IMR-90 (cell line): ENCODE results near the gene NTSR1. TPM values are rescaled to one million over a fixed set of nuclear protein-coding genes. Genes with fewer than 3 reads are reported as not detected.

Experiments
- ATAC-seq: fragments of 200-7000 bp; cut with Tn5 transposase; 2 replicates; pipeline ENCODE4 v1.9.1; 2020; ENCODE audit warnings: low read depth, mild to moderate bottlenecking, moderate library complexity
- BruUV-seq: library from RNA; stranded (reverse); fragments of 400-500 nt; replicated peaks from 2 replicates; lab custom pipeline; 2021; lab: Mats Ljungman, UMichigan
- CTCF ChIA-PET: fragments of 300-600 bp; formaldehyde crosslinking; extraction: SDS; loops from one replicate; lab custom pipeline; 2021; ENCODE audit warnings: antibody characterized with exemption; lab: Yijun Ruan, JAX
- POLR2A ChIA-PET: fragments of 300-600 bp; sonication (Branson Sonifier 250); formaldehyde crosslinking; loops from one replicate; lab custom pipeline; 2022; ENCODE audit warnings: antibody characterized with exemption; ENCODE audit not compliant: unreplicated experiment; lab: Charles Lee
- DNase-seq: peaks from one replicate; pipeline ENCODE4 v3.0.0; 2013
- H2AFZ ChIP-seq: replicated peaks from 2 replicates; pipeline ENCODE3; 2013; ENCODE audit warnings: low read length, mild to moderate bottlenecking; ENCODE audit not compliant: poor library complexity
- H2AK5ac ChIP-seq: 2 replicates; pipeline ENCODE4 v1.6.1; 2013; ENCODE audit warnings: low read depth, low read length, inconsistent platforms
- H2AK9ac ChIP-seq: replicated peaks from 2 replicates; pipeline ENCODE3; 2013; ENCODE audit warnings: mild to moderate bottlenecking, low read depth, low read length, moderate library complexity; ENCODE audit not compliant: poor library complexity
- H2BK120ac ChIP-seq: 2 replicates; pipeline ENCODE4 v1.6.1; 2013; ENCODE audit warnings: low read depth, low read length, inconsistent platforms
- H2BK15ac ChIP-seq: 3 replicates; pipeline ENCODE4 v1.6.1; 2013; ENCODE audit warnings: low read depth, low read length, inconsistent platforms
- H2BK20ac ChIP-seq: 2 replicates; pipeline ENCODE4 v1.6.1; 2013; ENCODE audit warnings: low read depth, mild to moderate bottlenecking, inconsistent platforms, low read length, moderate library complexity
- H2BK5ac ChIP-seq: 2 replicates; pipeline ENCODE4 v1.6.1; 2013; ENCODE audit warnings: mild to moderate bottlenecking, low read depth, low read length, inconsistent platforms; ENCODE audit not compliant: poor library complexity, severe bottlenecking
- H3K14ac ChIP-seq: replicated peaks from 2 replicates; pipeline ENCODE4 v1.6.1; 2013; ENCODE audit warnings: low read depth, low read length, inconsistent platforms
- H3K18ac ChIP-seq: 2 replicates; pipeline ENCODE4 v1.6.1; 2013; ENCODE audit warnings: low read depth, low read length, control low read depth
- H3K23ac ChIP-seq: 2 replicates; pipeline ENCODE4 v1.6.1; 2013; ENCODE audit warnings: low read depth, low read length, inconsistent platforms
- H3K27ac ChIP-seq: 2 replicates; pipeline ENCODE4 v1.5.1; 2013; ENCODE audit warnings: mild to moderate bottlenecking, control low read depth, low read length; ENCODE audit not compliant: insufficient read depth
- H3K27me3 ChIP-seq: 2 replicates; pipeline ENCODE4 v1.6.1; 2013; ENCODE audit warnings: low read length; ENCODE audit not compliant: control insufficient read depth, insufficient read depth
- H3K36me3 ChIP-seq: 2 replicates; pipeline ENCODE4 v1.6.1; 2013; ENCODE audit warnings: low read length, mixed read lengths; ENCODE audit not compliant: control insufficient read depth, insufficient read depth
- H3K4ac ChIP-seq: 2 replicates; pipeline ENCODE4 v1.6.1; 2013; ENCODE audit warnings: low read depth, low read length, inconsistent platforms
- H3K4me1 ChIP-seq: 2 replicates; pipeline ENCODE4 v1.6.1; 2013; ENCODE audit warnings: low read length, mixed read lengths; ENCODE audit not compliant: control insufficient read depth, insufficient read depth
- H3K4me2 ChIP-seq: 2 replicates; pipeline ENCODE4 v1.6.1; 2013; ENCODE audit warnings: low read depth, mild to moderate bottlenecking, control low read depth, low read length, moderate library complexity
- H3K4me3 ChIP-seq: 2 replicates; pipeline ENCODE4 v1.5.1; 2013; ENCODE audit warnings: low read depth, mild to moderate bottlenecking, control low read depth, low read length, moderate library complexity; ENCODE audit not compliant: insufficient read depth
- H3K56ac ChIP-seq: 2 replicates; pipeline ENCODE4 v1.6.1; 2013; ENCODE audit warnings: low read length, inconsistent platforms; ENCODE audit not compliant: insufficient read depth; ENCODE audit errors: extremely low read depth
- H3K79me1 ChIP-seq, 2 experiments: 2 replicates each; pipeline ENCODE4 v1.6.1; 2013; ENCODE audit warnings: low read length in 2 of 2, inconsistent platforms in 1 of 2, low read depth in 1 of 2
- H3K9ac ChIP-seq: 2 replicates; pipeline ENCODE4 v1.6.1; 2013; ENCODE audit warnings: low read depth, low read length, control low read depth
- H3K9me1 ChIP-seq: 2 replicates; pipeline ENCODE4 v1.6.1; 2013; ENCODE audit warnings: low read length, inconsistent platforms; ENCODE audit not compliant: insufficient read depth
- H3K9me3 ChIP-seq: 2 replicates; pipeline ENCODE4 v1.6.1; 2013; ENCODE audit warnings: low read length; ENCODE audit not compliant: control insufficient read depth, insufficient read depth
- H4K20me1 ChIP-seq: 2 replicates; pipeline ENCODE4 v1.6.1; 2013; ENCODE audit warnings: low read length, inconsistent platforms; ENCODE audit not compliant: insufficient read depth
- H4K5ac ChIP-seq: 2 replicates; pipeline ENCODE4 v1.6.1; 2013; ENCODE audit warnings: mild to moderate bottlenecking, low read depth, low read length, control low read depth
- H4K8ac ChIP-seq, 2 experiments: 2 replicates each; pipeline ENCODE4 v1.6.1; 2013; ENCODE audit warnings: low read depth in 2 of 2, low read length in 2 of 2, control low read depth in 1 of 2, inconsistent platforms in 1 of 2
- H4K91ac ChIP-seq: 2 replicates; pipeline ENCODE4 v1.6.1; 2013; ENCODE audit warnings: low read depth, low read length, inconsistent platforms; ENCODE audit not compliant: insufficient read depth
- BHLHE40 ChIP-seq: fragments of 150-350 bp; IDR thresholded peaks from 2 replicates; pipeline ENCODE4 v1.6.1; 2016; ENCODE audit warnings: mild to moderate bottlenecking, low read depth, low read length
- NFE2L2 ChIP-seq: fragments of 150-350 bp; IDR thresholded peaks from 2 replicates; pipeline ENCODE4 v1.6.1; 2016; ENCODE audit warnings: low read depth, mild to moderate bottlenecking, low read length
- WGBS, 2 experiments: methylation state at CpG; one replicate each; pipeline versions ENCODE4 v1.1.5 to v1.1.7; 2013; ENCODE audit warnings: missing lambda C conversion rate in 2 of 2; ENCODE audit not compliant: insufficient read length in 1 of 2; ENCODE audit errors: extremely low coverage in 2 of 2; 5-methylcytosine and 5-hydroxymethylcytosine counted together
- dilution Hi-C: fragments of 300-500 bp; cut with HindIII; formaldehyde crosslinking; loops from one replicate; pipeline ENCODE4 v1.14.3; 2018; ENCODE audit warnings: low sequenced_read_pairs; ENCODE audit not compliant: unreplicated experiment
- in situ Hi-C: fragments of 300-500 bp; cut with MboI; formaldehyde crosslinking; loops from 3 replicates; pipeline ENCODE4 v1.14.3; 2019; ENCODE audit warnings: low sequenced_read_pairs, inconsistent platforms, mixed read lengths
- intact Hi-C: fragments of 100-400 bp; cut with micrococcal nuclease; formaldehyde crosslinking; loops from 2 replicates; pipeline ENCODE4 v1.10.0; 2022
- polyA plus RNA-seq, 3 experiments: library from polyadenylated mRNA; depleted of rRNA; stranded (reverse); fragments of >200 nt; gene quantifications; 2 replicates each; pipeline ENCODE4 v1.2.3, GENCODE V29; 2012; ENCODE audit warnings: low replicate concordance in 1 of 3
- total RNA-seq: library from RNA; depleted of rRNA; stranded (reverse); fragments of >200 nt; gene quantifications from 2 replicates; pipeline ENCODE4 v1.2.3, GENCODE V29; 2012
- TF ChIP-seq, protein P1 (sequence below): conservative IDR thresholded peaks from 2 replicates; pipeline ENCODE4 v1.5.1; 2012; ENCODE audit warnings: mild to moderate bottlenecking, low read depth, low read length, improper control_type of control experiment

Gene NTSR1
- total and polyA plus RNA-seq, 2 of the 4 experiments (the other 2 are of a cell fraction), result 0.54 to 1.8 TPM

DNA sequence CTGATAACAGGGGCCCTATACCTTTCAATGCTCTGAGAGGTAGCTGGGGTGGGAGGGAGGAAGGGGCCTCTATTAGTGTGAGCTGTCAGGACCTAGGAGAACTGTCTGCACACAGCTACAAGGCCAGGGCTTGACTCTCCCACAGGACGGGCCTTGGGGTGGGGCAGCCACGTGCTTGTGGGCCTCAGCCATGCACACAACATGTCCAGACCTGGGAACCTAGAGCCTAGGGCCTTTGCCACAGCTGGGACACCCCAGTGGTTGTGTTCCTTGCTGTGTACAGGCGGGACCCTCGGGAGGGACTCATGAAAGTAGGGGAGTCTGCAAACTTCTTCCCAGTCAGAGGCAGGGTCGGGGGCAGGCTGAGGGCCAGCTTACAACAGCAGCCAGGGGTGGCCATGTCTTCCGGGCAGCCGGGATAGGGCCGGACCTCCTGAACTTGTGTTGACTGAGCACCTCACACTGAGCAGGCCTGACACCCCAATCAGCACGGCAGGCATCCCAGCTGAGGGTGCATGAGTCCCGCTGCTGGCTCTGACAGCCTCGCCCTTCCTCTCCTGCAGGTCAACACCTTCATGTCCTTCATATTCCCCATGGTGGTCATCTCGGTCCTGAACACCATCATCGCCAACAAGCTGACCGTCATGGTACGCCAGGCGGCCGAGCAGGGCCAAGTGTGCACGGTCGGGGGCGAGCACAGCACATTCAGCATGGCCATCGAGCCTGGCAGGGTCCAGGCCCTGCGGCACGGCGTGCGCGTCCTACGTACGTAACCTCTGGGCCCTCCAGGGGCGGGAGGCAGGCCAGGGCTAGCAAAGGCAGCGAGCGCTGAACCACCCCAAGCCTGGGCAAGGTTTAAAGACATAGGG is 45.7 kb downstream of the NTSR1 start:
- H3K18ac ChIP-seq, result no peak overlapping the region; the same call in 1 of the 2 replicates
- H3K27ac ChIP-seq, result no peak overlapping the region
- H2BK120ac ChIP-seq, result no peak overlapping the region
- H3K9me1 ChIP-seq, result peaks cover 7% of the 10 kb centered on the region
- no peak overlapping the region for H4K8ac ChIP-seq
- no peak overlapping the region for H3K4ac ChIP-seq
- in situ Hi-C loops (no loop called here), intact Hi-C loops (no loop called here), dilution Hi-C loops (no loop called here)
- BruUV-seq, result no TSS peak
- DNase-seq (no peak), ATAC-seq (no peak)
- no peak overlapping the region for H2BK20ac ChIP-seq
- H3K14ac ChIP-seq, result 0 out of 2 replicates have a peak overlapping the region, but pooled peaks have one; percentile 20
- no peak overlapping the region for H3K9ac ChIP-seq
- no peak overlapping the region for H3K23ac ChIP-seq
- no peak overlapping the region for H3K4me2 ChIP-seq
- no peak overlapping the region for H2AFZ ChIP-seq
- CTCF ChIA-PET, result no interaction called here
- H4K20me1 ChIP-seq, result no peaks in the 10 kb centered on the region; the same call in 1 of the 2 replicates
- H4K5ac ChIP-seq, result no peak overlapping the region
- no peak overlapping the region for H3K56ac ChIP-seq
- H3K36me3 ChIP-seq, result no peaks in the 10 kb centered on the region
- H3K27me3 ChIP-seq, result no peaks in the 10 kb centered on the region; the same call in 1 of the 2 replicates
- H2BK15ac ChIP-seq, result 0 out of 3 replicates have a peak overlapping the region, but pooled peaks have one; percentile 26
- H3K79me1 ChIP-seq, result peaks cover 0 to 7% of the 10 kb centered on the region in 2 experiments; a peak in 2 of 4 replicates
- H2AK5ac ChIP-seq, result peak overlapping the region; percentile 60
- peaks cover 2% of the 10 kb centered on the region; the same call in 1 of the 2 replicates for H3K9me3 ChIP-seq
- no peak overlapping the region for H4K91ac ChIP-seq
- WGBS, 2 experiments, result 90% methylated on average over 18 of the region's 31 CpGs; no CpG with 5 or more reads in 1 of the 2 experiments
- POLR2A ChIA-PET, result no interaction called here
- H3K4me1 ChIP-seq, result peaks cover 12% of the 10 kb centered on the region
- H2AK9ac ChIP-seq, result no peak overlapping the region
- no peak overlapping the region for H2BK5ac ChIP-seq
- TF ChIP-seq, protein P1, sequence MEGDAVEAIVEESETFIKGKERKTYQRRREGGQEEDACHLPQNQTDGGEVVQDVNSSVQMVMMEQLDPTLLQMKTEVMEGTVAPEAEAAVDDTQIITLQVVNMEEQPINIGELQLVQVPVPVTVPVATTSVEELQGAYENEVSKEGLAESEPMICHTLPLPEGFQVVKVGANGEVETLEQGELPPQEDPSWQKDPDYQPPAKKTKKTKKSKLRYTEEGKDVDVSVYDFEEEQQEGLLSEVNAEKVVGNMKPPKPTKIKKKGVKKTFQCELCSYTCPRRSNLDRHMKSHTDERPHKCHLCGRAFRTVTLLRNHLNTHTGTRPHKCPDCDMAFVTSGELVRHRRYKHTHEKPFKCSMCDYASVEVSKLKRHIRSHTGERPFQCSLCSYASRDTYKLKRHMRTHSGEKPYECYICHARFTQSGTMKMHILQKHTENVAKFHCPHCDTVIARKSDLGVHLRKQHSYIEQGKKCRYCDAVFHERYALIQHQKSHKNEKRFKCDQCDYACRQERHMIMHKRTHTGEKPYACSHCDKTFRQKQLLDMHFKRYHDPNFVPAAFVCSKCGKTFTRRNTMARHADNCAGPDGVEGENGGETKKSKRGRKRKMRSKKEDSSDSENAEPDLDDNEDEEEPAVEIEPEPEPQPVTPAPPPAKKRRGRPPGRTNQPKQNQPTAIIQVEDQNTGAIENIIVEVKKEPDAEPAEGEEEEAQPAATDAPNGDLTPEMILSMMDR, result no peak
- TF ChIP-seq BHLHE40 (no peak), NFE2L2 (no peak)
- no peak overlapping the region for H3K4me3 ChIP-seq
